ENCODE results near the gene DCC.

Gene DCC

GRCh38 chr18:52875725-52876124 lies 535.7 kb downstream of the DCC start:
- TF ChIP-seq CTCF (conservative IDR thresholded peaks at IDR 0.05) = no peak
- H3K27ac ChIP-seq = no peak overlapping the region

- H3K27ac ChIP-seq = no peak overlapping the region
- no peak for TF ChIP-seq CTCF (conservative IDR thresholded peaks at IDR 0.05)
These were observed 548.0 kb downstream of the DCC start for GRCh38 chr18:52888014-52888413.

- H3K27ac ChIP-seq = no peak overlapping the region
- no peak for TF ChIP-seq CTCF (conservative IDR thresholded peaks at IDR 0.05)
These were observed 554.8 kb downstream of the DCC start for GRCh38 chr18:52894801-52895200.

- H3K27ac ChIP-seq = no peak overlapping the region
- TF ChIP-seq CTCF (conservative IDR thresholded peaks at IDR 0.05) = no peak
These were observed 557.9 kb downstream of the DCC start for GRCh38 chr18:52897611-52898484.

DNA sequence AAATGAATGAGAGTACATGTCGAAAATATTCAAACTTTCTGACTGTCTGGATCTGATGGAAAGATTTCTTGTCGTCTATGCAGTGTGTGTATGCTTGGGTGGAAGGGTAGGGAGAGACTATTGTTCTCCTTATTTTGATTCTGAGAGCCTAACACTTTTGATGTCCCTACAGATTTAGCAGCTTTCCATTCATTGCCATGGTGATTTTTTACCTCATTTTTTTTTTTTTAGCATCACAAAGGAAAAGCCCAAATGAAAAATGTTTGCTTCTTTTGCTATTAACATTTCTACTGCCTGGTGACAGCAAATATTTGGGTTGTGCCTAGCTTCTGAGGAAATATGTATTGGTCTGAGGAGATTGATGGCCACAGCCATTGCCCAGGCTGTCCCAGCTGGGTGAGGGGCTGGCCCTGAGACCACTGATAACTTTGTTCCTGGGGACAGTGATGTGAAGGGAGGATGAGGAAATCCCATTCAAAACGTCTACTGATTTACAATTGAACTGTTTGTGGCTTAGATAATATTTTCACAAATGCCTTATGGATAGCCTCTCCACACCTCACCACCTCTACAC lies 558.6 kb downstream of the DCC start:
- TF ChIP-seq CTCF (conservative IDR thresholded peaks at IDR 0.05) = no peak
- no peak overlapping the region for H3K27ac ChIP-seq

- no peak for TF ChIP-seq CTCF (conservative IDR thresholded peaks at IDR 0.05)
- no peak overlapping the region for H3K27ac ChIP-seq
These were observed 562.2 kb downstream of the DCC start for GRCh38 chr18:52902188-52902587.

DNA sequence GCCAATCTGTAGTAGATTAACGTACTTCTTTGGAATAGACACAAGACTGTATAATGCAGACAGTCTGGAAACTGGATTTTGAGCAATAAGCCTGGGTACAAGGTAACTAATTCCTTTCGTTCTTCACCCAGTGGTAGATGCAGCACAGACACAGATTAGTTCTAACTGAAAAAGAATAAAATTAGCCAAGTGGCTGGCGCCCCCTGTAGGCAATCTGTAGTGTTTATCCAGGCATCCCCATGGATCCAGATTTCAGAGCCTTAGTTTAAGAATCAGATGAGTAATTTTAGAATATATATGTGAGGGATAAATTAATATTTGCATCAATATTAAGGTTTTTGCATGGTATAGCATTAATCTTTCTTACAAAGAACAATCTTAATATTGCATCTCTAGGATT lies 563.9 kb downstream of the DCC start:
- H3K27ac ChIP-seq = no peak overlapping the region
- TF ChIP-seq CTCF (conservative IDR thresholded peaks at IDR 0.05) = peak; percentile 72
